Stimulated activated CD8-positive, alpha-beta memory T cell treated with anti-CD3 and anti-CD28 coated beads, Interleukin-12 subunit alpha, Interleukin-12 subunit beta, amount 100 ng/mL, for 1 hour (primary cell): Measurements from ENCODE around the gene TMEM131.
"Not testable (repeated sequence)": the region's sequence is repeated elsewhere in the genome, so short reads cannot be mapped to it uniquely, and the experiment has no call there.

Experiments
- DNase-seq: peaks from one replicate; pipeline ENCODE4 v3.0.0-alpha.2; 2020; ENCODE audit warnings: low read depth

TMEM131 gene

DNA sequence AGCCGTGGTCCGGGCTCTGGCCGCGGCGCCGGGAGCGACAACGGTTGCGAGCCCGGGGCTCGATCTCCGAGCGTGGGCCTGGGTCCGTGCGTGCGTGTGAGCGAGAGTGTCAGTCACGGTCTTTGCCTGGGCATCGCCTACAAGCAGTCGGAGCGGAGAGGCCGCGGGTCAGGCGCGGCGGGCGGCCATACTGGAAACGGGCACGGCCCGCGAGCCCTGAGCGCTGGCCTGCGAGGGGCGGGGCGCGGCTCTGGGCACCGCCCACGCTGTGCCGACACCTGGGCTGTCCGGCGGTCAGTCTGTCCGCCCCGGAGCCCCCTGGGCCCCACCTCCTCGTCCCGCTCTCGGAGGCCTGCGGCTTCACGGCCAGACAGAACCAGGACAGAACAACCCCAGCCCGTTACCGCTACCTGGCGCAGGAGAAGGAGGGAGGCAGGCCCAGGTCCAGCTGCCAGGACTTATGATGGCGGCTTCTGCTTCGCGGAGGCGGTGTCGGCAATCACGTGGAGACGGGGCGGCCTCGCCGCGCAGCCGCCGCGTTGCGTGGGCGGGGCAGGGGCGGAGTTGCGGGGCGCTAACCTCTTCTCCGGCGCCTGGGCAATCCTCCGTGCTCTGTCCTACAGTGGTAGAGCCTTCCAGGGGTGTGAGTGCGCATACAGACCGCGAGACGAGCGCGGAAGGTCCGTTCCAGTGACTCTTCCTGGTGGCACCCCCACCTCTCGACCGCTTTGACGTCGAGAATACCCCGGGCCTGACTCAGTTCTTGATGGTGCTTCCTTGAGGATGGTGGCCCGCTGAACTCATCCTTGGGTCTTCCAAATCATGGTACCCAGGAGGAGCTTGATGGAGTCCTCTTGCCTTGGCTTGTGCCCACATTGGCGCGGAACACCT is at the start of gene TMEM131:
Gene TMEM131 (minus strand): TSS at position 215 of the 891 bp plus-strand sequence. CDS start 286 bp downstream, outside the sequence.
- DNase-seq, result peak; percentile 92

DNA sequence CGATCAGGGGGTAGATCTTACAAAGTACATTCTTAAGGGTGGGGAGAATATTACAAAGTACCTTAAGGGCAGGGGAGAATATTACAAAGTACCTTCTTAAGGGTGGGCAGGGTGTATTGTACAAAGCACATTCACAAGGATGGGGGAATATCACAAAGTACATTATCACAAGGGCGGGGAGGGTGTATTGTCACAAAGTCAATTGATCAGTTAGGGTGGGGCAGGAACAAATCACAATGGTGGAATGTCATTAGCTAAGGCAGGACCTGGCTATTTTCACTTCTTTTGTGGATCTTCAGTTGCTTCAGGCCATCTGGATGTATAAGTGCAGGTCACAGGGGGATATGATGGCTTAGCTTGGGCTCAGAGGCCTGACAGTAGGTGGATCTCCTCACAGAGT is 49.0 kb upstream of the TMEM131 start:
- not testable (repeated sequence) for DNase-seq

- DNase-seq, result no peak
These were observed 47.4 kb upstream of the TMEM131 start for GRCh38 chr2:98043101-98043500.

GRCh38 chr2:98040331-98040939 is 44.7 kb upstream of the TMEM131 start:
- no peak for DNase-seq

DNA sequence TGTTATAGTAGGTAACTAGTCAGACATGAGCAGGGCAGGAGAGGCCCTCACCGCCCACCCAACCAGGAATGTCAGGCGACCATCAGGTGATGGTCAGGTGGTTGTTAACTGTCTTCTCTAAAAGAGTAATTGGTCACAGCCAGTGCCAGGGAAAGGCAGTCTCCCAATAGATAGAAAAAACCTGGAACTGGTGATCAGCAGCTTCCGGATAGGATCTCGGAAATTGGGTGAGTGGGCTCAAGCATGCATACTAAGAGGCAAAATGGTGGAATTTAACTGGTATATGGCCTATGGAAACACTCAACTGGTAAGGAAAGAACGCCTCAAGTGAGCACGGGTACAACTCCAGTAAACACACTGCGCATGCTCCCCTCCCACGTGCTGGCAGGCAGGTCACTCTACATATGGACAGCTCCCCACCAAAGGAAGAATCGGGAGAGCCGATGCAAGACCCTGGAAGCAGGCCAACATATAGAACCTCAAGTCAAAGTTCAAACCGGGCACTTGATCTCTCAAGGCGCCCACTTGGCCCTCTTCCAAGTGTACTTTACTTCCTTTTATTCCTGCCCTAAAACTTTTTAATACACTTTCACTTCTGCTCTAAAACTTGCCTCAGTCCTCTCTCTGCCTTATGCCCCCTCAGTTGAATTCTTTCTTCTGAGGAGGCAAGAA is 43.5 kb upstream of the TMEM131 start:
- no peak for DNase-seq

DNA sequence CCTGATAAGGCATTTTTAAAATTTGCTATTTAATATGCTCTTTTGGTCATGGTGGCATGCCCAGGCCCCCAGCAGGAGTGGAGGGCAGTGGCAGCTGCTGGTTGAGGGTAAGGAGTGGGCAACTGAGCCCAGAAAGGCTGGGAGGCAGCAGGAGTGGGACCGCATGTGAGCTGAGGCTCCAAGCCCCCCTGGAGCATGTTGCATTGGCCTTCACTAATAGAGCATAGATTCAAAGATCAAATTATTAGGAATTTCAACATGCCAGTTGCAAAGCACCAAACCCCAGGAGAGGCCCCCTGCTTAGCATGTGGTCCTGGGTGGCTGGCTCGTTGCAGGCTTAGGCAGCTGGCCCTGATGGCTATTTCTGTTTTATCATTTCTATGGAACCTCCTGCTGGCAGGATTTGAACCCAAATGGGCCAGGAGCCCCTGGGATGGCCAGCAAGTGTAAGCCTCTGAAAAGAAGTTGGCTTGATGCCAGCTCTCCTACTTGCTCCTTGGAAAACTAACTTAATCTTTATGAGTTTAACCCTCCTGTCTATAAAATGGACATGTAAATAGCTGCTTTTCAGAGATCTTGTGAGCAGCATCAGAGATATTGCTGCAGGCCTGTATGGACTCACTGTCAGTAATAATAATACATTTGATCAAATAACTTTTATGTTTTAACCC is 42.1 kb upstream of the TMEM131 start:
- no peak for DNase-seq

GRCh38 chr2:98037206-98037605 is 41.5 kb upstream of the TMEM131 start:
- DNase-seq, result no peak

GRCh38 chr2:98036349-98037000 is 40.7 kb upstream of the TMEM131 start:
- DNase-seq, result no peak

GRCh38 chr2:98034745-98035144 is 39.0 kb upstream of the TMEM131 start:
- no peak for DNase-seq

- DNase-seq, result no peak
These were observed 36.3 kb upstream of the TMEM131 start for GRCh38 chr2:98032086-98032485.

- DNase-seq, result no peak
These were observed 34.0 kb upstream of the TMEM131 start for GRCh38 chr2:98029718-98030222.

DNA sequence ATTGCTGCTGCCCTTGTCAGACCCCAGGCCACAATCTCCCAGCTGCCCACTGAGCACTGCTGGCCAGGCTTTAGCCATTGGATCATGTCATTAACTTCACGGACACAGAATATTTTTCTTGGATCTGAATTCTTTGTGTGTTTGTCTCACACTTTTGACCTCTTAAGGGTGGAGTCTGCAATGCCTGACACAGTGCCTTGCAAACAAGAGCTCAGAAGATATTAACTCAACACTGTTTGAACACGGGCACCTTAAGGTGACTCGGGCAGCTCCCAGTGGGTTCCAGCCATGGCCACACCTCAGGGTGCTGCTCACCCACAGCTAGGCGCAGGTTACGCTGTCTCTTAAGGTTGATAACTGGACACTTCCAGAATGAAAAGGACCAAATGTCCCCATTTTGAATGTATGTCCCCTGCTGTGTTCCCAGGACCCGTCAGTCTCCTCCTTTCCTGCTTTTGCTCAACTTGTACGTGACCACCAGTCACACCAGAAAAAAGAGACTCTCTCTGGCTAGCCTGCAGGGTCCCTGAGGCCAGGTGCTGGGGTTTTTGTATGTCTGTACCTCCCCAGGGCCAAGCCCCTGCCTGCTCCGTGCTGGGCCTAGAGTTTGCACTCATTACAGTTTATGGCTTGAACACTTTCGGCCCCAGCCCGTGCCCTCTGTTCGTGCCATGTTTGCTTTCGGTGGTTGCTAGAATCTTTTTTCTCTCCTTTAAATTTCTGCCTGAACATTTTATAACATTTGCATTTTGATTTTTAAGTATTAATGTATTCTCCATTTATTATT is 33.4 kb upstream of the TMEM131 start:
- no peak for DNase-seq

DNA sequence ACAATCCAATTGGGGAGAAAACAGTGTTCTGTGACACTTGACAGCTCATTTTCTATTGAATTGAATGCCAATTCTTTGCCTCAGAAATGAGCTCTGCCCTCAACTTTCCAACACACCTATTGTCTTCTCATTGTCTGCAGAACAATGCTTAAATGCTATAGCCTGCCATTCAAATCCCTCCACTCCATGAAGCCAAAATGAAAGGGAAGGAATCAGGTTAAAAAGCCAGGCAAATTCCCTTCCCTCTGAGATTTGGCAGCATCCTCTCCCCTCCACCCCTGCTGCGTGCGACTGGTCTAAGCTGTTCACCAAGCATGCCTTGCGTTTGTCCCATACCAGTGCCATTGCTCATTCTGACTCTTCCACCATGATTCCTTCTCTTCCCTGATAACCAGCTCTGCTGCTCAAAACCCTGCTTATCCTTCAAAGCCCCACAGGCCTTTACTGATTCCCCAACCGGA is 32.4 kb upstream of the TMEM131 start:
- DNase-seq, result no peak

DNA sequence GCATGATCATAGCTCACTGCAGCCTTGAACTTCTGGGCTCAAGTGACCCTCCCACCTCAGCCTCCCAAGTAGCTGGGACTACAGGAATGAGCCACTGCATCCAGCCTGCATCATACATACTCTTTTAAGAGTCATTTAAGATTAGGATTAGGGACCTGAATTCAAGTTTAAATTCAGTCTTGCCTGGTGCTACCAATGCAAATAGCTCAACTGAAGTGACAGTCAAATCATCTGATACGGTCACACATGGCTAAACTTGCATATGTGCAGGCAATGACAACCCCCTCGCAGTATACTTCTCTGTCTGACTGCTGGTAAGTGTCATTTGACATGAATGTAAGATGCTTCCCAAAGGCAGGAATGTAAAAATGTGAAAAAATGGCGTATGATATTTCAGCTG is 31.8 kb upstream of the TMEM131 start:
- DNase-seq, result no peak

DNA sequence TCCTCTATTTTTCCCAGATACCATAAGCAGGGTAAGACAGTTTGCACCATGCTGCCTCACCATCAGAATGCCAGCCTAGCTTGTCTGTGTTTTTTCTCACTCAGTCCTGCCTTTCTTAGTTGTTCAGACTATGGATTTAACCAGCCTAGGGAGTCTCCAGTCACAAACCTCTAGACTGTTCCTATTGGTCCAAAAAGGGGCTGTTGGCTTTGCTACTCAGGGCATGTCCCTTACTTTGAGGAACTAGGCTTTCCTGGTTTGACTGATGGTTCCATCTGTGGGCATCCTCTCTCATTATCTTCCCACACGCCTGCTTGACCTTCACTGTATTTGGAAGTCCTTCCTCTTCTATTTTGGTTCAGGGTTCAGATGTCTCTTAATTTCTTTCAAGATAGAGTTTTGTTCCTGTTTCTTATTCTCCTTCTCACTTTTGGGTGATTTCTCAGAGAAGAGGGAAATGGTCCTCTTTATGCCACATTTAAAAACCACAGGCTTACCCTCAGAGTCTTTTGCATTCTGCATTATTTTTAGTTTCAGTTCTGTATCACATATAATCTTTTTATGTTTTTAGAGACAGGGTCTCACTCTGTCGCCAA is 31.3 kb upstream of the TMEM131 start:
- DNase-seq, result no peak

DNA sequence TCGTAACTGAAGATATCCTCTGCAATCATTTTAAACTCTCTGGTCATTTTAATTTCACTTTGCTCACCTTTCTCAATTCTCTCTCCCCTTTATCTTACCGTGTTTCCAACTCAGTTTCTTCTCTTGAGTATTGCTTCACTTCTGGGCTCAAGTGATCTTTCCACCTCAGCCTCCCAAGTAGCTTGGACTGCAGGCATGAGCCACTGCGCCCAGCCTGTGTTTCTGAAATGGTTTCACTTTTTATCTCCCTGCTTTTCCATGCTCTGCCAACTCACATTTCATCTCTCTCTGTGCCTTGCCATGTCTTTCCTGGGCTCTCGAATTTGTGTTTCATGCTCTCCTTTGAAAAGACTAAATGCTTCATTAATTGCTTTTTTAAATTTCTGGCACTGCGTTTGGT is 30.5 kb upstream of the TMEM131 start:
- DNase-seq, result no peak

GRCh38 chr2:98025481-98026037 is 29.8 kb upstream of the TMEM131 start:
- no peak for DNase-seq

- DNase-seq, result not testable (repeated sequence)
These were observed 26.3 kb upstream of the TMEM131 start for GRCh38 chr2:98022067-98022466.

DNA sequence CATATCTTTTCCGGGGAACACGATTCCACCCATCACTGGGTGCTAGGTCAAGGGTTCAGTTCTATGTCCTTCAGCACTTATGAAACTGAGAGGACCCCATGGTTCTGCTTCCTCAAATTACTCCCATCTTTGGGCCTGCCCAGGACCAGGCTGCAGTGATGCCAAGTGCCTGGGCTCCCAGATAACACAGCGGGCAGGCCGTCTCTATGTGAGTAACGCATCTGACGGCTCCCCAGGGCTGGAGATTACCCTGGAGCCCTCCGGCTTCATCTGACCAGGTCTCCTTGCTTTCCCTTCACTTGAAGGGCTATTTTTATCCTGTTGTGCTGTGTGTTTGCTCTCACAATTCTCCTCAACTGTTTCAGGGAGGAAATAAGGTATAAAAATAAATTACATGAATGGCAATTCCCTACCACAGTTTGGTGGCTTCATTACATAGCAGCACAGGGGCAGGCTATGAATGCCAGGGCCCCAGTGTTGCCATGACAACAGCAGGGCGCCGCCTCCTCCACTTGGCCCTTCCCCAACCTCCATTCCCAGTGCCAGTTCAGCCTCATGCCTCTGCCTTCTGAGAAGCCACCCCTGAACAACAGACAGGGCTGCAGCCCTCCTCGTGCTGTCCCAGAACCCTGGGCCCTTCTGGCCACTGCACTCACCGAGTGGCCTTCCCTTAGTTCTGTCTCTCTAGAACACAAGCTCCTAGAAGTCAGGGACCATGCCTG is 25.4 kb upstream of the TMEM131 start:
- no peak for DNase-seq
